GM21723 (cell line): ENCODE data around the gene ELOVL6.
A peak's percentile ranks its signal among the peaks of the same experiment; 100 is the strongest.
"Not testable (repeated sequence)": the region's sequence is repeated elsewhere in the genome, so short reads cannot be mapped to it uniquely, and the experiment has no call there.

ENCODE experiments used
- ATAC-seq: cut with Tn5 transposase; IDR thresholded peaks from one replicate; pipeline ENCODE4 v1.9.1; 2021; ENCODE audit warnings: mild to moderate bottlenecking, moderate library complexity; ENCODE audit not compliant: unreplicated experiment

ELOVL6 gene

DNA sequence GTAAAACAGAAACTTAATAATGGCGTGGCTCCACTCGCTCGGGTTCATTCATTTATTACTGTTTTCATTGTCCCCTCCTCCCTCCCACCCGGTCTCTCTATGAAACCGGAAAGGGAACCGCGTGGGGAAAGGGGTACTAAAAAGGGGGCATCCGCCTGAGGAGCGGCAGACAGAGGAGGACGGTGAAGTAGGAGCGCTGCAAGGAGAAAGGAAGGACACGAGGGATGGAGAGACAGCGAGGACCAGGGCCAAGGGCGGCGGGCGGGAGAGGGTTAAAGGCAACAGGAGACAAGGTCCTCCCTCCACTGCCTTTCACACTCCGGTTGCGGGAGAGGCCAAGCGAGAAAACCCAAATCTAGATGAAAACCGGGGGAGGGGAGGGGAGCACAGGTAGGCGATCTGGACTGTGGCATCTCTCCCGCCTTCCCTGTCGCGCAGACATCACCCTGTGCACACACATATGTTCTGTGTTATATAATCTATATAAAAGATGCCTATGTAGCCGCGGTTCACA lies 829 bp downstream of the ELOVL6 start:
- peak; percentile 11 for ATAC-seq

GRCh38 chr4:110196871-110197528 lies 1.4 kb downstream of the ELOVL6 start:
- ATAC-seq = peak; percentile 35

- peak; percentile 39 for ATAC-seq
Observed at GRCh38 chr4:110196206-110196870, 2.1 kb downstream of the ELOVL6 start.

DNA sequence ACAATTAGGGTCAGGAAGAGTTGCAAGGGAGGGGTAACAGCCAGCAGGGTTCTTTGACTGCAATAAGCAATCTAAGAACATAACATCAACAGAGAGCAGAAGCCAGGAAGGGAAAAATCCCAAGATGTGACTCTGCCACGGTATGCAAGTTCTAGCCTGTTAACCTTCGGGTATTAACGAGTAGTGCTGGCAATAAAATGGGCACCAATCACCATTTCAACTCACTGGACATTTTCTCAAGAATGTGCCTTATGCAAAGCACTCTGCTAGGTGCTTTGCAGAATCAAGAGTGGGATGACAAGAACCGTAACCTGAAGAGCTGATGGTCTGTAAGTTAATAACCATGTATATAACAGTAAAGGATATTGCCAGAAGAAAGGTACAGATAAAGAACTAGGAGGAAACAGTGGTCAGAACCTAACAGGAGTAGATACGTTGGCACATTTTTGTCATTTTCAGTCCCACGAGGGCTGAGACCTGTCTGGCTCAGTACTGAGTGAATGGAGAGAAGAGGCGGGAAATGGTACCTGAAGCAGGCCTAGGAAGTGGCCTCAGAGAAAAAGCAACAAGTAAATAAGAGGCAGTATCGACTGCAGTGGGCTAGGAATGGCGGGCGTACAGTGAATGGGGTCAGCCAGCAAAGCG lies 2.7 kb downstream of the ELOVL6 start:
- ATAC-seq = peak; percentile 0

GRCh38 chr4:110193822-110194761 lies 4.3 kb downstream of the ELOVL6 start:
- peak; percentile 64 for ATAC-seq

DNA sequence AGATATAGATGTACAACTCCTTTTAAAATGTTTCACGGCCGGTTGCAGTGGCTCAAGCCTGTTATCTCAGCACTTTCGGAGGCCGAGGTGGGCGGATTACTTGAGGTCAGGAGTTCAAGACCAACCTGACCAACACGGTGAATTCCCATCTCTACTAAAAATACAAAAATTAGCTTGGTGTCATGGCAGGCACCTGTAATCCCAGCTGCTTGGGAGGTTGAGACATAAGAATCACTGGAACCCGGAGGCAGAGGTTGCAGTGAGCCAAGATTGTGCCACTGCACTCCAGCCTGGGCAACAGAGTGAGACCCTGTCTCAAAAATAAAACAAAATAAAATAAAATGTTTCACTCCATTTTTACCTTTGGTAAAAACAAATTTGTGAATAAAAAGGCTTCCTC lies 5.1 kb downstream of the ELOVL6 start:
- not testable (repeated sequence) for ATAC-seq

GRCh38 chr4:110190249-110190648 lies 8.2 kb downstream of the ELOVL6 start:
- ATAC-seq = no peak

DNA sequence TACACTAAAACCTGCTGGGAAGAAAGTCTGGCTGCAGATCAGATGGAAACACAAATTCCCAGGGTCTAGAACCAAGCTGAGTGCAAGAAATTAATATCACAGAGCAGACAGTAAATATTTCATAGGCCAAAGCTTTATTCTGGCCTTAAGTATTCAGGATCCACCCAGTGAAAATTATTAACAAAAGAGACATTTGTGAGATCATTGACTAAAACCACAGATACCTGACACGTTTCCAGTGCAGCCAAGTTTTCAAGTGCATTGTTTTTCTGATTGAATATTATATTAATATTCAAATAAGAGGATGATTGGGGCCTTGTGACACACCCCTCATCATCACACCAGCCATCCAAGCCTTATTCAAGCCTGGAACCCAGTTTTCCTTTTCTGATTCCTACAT lies 10.3 kb downstream of the ELOVL6 start:
- no peak for ATAC-seq

DNA sequence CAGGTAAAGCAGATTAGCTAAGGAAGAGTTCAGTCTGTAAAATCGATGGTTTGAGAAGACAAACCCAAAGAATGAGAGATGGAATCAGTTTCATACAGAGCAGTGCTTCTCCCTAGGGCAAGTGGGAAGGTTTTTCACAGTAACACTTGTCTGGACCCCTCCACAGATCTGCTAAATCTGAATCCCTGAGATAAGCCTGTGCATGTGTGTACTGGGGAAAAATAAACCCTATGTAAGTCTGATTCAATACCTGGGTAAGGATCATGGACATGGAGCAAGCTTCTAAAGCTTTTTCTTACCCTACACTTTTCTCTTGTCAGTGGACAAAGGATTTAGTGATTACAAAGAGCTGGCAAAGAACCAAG lies 13.6 kb downstream of the ELOVL6 start:
- no peak for ATAC-seq

GRCh38 chr4:110184140-110184790 lies 14.2 kb downstream of the ELOVL6 start:
- ATAC-seq = no peak

- no peak for ATAC-seq
Observed at GRCh38 chr4:110183643-110184042, 14.8 kb downstream of the ELOVL6 start.

DNA sequence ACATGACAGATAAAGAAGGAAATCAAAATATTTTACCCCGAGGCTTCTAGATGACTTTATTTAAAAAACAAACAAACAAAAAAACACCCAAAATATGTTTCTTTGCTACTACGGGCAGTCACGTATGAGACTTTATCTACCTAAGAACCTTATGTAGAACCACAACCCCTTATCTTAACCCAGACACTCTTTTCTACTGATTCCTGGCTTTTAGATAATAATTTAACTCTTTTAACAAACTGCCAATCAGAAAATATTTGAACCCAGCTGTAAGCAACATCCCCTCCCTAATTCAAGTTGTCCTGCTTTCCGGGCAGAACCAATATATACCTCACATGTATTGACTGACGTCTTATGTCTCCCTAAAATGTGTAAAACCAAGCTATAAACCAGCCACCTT lies 15.4 kb downstream of the ELOVL6 start:
- ATAC-seq = no peak

GRCh38 chr4:110181890-110182289 lies 16.5 kb downstream of the ELOVL6 start:
- no peak for ATAC-seq

GRCh38 chr4:110175634-110176033 lies 22.8 kb downstream of the ELOVL6 start:
- no peak for ATAC-seq

GRCh38 chr4:110172972-110173371 lies 25.4 kb downstream of the ELOVL6 start:
- no peak for ATAC-seq

DNA sequence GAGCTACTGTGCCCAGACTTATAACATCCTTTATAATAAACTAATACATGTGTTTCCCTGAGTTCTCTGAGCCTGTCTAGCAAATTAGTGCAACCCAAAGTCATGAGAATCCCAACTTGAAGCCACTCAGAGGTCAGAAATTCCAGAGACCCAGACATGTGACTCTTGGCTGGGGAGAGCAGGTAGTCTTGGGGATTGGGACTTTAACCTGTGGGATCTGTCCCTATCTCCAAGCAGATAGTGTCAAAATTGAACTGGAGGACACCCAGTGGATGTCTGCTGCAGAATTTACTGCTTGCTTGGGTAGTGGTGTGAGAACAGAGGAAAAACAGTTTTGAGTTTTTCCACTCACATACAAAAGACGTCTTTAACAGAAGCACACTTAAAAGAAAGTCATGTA lies 26.4 kb downstream of the ELOVL6 start:
- ATAC-seq = no peak

- ATAC-seq = no peak
Observed at GRCh38 chr4:110170861-110171260, 27.6 kb downstream of the ELOVL6 start.

GRCh38 chr4:110165382-110166286 lies 32.8 kb downstream of the ELOVL6 start:
- peak; percentile 60 for ATAC-seq

GRCh38 chr4:110164856-110165255 lies 33.6 kb downstream of the ELOVL6 start:
- no peak for ATAC-seq
